ENCODE results near the gene UTP11.

UTP11 gene

GRCh38 chr1:38046333-38046883 lies 33.9 kb downstream of the UTP11 start, which contains the start of gene POU3F1:
POU3F1 (minus strand) TSS chr1:38046793; CDS start chr1:38046743, 50 bp downstream.
- no peak for DNase-seq (ENCODE audit: low spot score)

- DNase-seq (ENCODE audit: low spot score), result peak; percentile 78
These were observed 34.5 kb downstream of the UTP11 start for GRCh38 chr1:38046884-38047602.

DNA sequence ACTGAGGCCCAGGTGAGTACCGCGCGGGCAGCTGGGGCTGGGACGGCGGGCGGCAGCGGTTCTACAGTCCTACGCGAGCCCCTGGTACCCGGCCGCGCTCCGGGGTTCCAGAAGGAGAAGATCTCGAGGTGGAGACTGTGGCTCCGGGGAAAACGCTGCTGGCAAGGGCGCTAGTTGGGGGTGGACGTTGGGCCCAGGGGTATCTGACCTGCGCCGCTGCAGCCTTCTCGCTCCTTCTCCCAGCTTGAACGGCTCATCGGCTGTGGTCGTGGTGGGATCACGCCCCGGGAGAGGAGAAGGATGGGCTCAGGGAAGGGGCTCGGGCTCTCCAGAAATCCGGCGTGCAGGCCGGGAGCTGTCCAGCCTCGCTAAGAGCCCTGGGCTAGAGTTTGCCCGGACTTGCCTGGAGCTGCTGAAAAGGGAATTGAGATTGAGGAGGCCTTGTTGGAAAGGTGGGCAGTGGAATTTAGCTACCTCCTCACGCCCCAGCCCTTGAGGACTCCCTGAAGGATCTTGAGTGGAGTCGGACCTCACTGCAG lies 35.1 kb downstream of the UTP11 start:
- no peak for DNase-seq (ENCODE audit: low spot score)

DNA sequence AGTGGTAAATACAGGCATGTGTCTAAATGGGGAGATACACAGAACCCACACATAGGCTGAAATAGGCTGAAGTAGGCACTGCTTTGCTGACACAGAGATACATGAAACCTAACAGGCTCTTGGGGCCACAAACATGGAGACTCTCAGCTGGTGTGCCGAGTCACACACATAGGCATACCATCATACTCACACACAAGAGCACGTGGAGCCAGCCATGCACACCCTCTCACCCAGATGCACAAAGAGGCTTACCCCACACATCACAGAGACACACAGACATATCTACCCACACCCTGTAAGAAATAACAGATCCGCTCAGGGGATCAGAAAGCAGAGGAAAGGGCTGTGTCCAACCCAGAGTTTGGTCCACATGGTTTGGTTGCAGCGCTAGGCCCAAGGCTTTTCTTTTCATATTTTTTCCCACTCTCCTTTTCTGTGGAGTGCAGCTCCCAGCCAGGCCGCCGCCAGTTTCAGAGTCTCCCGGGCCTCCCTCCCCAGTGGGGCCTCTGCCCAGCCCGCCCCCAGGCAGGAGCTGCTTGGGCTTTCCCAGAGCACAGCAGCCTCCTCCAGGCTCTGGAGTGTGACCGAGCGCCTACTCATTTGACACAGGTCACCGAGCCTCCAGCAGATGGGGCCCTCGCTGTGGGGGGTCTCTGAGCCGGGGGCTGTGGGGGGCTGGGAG lies 38.0 kb downstream of the UTP11 start:
- DNase-seq (ENCODE audit: low spot score), result no peak

DNA sequence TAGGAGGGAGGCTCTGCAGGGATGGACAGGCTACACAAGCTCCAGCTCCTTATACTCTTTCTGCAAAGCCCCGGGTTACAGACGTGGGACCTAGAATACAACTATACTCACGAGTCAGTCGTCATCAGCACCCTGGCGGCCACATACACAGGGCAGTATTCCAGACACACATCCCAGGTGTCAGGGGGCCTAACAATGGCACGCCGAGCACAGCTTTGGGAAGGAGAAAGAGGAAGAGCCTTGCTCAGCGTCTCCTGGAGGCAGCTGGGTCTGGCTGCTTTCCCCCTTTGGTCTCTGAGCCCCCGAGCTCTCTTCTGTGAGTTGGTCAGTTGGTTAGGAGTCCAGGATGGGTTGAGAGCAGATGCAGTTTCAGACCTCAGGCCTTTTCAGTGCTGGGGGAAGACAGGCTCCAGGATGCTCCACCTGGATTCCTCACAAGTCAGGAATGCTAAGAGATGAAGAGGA lies 38.6 kb downstream of the UTP11 start:
- DNase-seq (ENCODE audit: low spot score), result no peak

DNA sequence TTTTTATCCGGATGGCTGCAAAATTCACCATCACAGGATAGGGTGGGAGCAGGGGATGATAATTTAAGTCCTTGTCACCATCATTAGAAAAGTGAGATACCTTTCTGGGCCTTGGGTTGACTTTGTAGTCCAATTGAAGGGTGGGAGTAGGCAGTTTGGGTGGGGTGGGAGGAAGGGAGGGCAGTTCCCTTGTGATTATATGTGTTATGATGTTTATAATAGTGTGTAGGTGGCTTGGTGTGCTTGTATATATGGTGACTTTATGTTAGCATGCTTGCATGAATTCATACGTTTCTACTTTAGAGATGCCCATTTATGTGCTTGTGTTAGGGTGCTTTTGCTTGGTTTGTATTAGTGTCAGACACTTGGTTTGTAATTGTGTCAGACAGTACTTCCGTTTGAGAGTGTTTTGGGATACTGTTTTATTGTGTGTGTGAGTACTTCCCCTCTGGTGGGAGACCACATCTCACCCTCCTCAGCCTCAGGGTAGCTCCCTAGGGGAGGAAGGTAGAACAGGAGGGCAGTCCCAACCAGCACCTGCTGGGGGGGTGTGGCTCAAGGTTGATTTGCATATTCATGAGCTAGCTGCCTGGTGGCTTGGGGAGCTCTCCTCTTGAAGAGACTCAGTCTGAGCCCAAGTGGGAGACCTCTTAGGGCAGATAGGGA lies 40.3 kb downstream of the UTP11 start:
- DNase-seq (ENCODE audit: low spot score), result peak; percentile 82

DNA sequence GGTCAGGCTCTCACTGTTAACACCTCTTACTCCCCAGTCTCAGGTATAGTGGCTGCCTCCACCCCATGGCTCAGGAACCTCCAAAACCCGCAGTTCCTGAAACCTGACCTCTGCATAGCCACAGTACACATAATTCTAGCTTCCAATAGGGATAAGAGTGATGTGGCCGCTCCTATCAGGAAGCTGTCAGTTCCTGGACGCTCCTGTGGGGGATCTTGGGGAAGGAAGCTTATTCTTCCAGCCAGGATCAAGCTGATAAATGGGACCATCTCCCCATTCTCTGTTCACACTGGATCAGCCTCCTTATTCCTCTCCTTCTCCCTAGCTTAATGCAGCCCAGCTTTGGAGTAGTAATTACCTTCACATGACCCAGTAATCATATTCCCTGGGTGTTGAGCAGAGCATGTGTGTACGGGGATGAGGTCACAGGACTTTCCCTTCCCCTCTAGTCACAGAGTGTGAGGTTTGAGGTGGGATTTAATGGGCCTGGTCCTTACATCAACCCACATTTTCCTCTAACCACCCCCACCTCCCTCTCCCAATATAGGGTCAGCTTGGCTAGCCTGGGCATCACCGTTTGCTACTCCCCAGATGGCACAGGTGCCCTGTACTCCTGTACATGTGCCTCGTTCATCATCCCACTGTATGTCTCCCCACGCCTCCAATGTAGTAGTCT lies 41.0 kb downstream of the UTP11 start:
- no peak for DNase-seq (ENCODE audit: low spot score)

- DNase-seq (ENCODE audit: low spot score), result no peak
These were observed 42.9 kb downstream of the UTP11 start for GRCh38 chr1:38055398-38055797.

- DNase-seq (ENCODE audit: low spot score), result no peak
These were observed 43.4 kb downstream of the UTP11 start for GRCh38 chr1:38055965-38056364.

DNA sequence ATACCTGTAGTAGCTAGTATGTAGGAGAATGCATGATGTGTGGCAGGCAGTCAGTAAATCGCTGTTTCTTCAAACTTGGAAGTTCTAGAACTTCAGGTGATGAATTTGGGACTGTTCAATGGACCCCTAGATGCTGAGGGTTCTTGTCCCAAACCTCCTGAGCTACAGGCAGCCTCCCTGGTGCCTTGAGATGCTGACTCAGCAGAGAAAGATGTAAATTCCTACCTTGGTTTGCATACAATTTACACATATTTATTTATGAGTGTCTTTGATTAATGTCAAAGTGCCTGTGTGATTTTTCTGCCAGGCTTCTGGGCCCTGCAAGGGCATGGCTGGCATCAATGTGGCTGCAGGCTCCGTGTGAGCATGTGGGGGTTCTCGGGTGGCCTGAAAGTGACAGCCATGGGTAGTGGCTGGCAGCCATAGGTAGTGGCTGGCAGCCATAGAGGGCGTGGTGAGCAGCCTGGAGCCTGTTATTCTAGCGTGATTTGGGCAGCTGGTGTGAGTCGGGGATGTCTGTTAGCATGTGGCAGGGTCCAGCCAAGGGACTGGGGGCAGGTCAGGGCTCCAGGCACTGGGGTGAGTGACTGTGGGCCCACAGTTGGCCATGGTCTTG lies 47.2 kb downstream of the UTP11 start:
- no peak for DNase-seq (ENCODE audit: low spot score)

DNA sequence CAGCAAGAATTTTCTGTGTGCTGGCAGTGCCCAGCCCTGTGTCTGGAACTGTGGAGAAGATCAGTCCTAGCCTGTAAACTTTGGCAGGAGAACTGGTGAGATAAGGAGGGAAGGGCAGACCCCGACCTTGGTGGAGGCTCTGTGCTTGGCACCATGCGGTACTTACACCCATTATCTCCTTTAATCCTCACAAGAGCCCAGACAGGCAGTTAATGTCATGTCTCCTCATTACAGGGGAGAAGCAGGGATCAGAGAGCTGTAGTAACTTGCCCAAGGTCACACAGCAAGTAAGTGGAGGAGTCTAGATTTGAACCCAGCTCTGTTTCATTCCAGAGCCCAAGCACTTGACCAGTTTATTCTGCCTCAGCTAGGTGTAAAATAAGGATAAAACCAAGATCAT lies 48.0 kb downstream of the UTP11 start:
- no peak for DNase-seq (ENCODE audit: low spot score)

DNA sequence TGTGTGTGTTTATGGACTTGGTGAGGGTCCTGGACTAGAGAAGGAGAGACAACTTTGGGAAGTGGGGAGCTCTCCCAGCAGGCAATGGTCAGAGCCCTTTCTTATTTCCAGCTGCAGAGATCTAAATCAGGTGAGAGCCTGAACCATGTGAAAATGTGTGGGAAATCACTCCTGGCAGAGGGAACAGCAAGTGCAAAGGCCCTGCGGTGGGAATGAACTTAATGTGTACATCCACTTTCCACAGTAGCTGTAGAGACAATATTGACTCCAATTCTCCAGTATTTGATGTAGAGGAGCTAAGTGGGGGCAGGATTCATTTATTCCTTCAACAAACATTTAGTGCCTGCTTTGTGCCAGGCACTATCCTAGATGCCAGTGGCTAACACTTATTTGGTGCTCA lies 48.8 kb downstream of the UTP11 start:
- no peak for DNase-seq (ENCODE audit: low spot score)

GRCh38 chr1:38061883-38062328 lies 49.4 kb downstream of the UTP11 start:
- DNase-seq (ENCODE audit: low spot score), result no peak

GRCh38 chr1:38062361-38063288 lies 50.1 kb downstream of the UTP11 start:
- DNase-seq (ENCODE audit: low spot score), result no peak

DNA sequence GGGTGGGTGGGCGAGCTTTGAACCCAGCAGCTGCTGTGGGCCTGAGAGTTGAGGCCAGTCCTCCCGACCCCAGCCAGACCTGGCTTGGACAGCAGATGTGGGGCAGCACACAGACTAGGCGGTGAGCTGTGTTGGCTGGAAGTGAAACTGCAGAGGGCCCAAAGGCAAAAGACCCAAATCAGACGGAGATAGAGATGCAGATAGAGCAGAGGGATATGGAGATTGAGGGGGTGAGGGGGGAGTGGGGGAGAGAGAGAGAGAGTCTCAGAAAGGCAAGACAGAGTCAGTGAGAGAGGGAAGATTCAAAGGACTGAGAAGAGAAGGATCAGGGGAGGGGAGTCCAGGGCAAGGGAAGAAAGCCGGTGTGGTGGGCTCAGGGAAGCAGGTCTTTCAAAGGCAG lies 51.1 kb downstream of the UTP11 start:
- DNase-seq (ENCODE audit: low spot score), result no peak

GRCh38 chr1:38064197-38064903 lies 51.8 kb downstream of the UTP11 start:
- no peak for DNase-seq (ENCODE audit: low spot score)

GRCh38 chr1:38068220-38068979 lies 55.9 kb downstream of the UTP11 start:
- no peak for DNase-seq (ENCODE audit: low spot score)

GRCh38 chr1:38068980-38069340 lies 56.4 kb downstream of the UTP11 start:
- DNase-seq (ENCODE audit: low spot score), result no peak
